A549 (cell line): ENCODE measurements around the gene CLMN. TPM values are rescaled to one million over a fixed set of nuclear protein-coding genes. Genes with fewer than 3 reads are reported as not detected.

Source experiments
- ATAC-seq, 2 experiments: fragments of 200-7000 bp in 1 of 2; fragments of >200 bp in 1 of 2; cut with Nextera tagmentation in 1 of 2; cut with Tn5 transposase in 1 of 2; 3 replicates each; pipeline versions ENCODE4 v1.8.0 to v1.9.1; 2018 to 2020; ENCODE audit warnings: mild to moderate bottlenecking in 1 of 2, moderate library complexity in 1 of 2
- CTCF ChIA-PET: fragments of 300-600 bp; sonication (Branson Sonifier 250); formaldehyde crosslinking; extraction: SDS; loops from one replicate; lab custom pipeline; 2021; ENCODE audit warnings: antibody characterized with exemption, inconsistent platforms; lab: Yijun Ruan, JAX
- POLR2A ChIA-PET: fragments of 350-600 bp; formaldehyde crosslinking; extraction: SDS; loops from one replicate; lab custom pipeline; 2021; ENCODE audit warnings: antibody characterized with exemption, inconsistent platforms; lab: Yijun Ruan, JAX
- DNase-seq, 2 experiments: peaks; one replicate each; pipeline versions ENCODE4 v3.0.0 to v3.0.0-alpha.2; 2011 to 2016; ENCODE audit warnings: low read depth in 1 of 2, low spot score in 1 of 2
- FAIRE-seq: peaks from 2 replicates; lab custom pipeline; 2011; peaks lifted over from hg19 to GRCh38; lab: Jason Lieb, UNC
- H3K27ac ChIP-seq, 2 experiments: fragments of >200 bp; sonication (Bioruptor Twin); formaldehyde crosslinking; 3 replicates each; pipeline ENCODE4 v1.5.1; 2016 to 2017
- H3K4me1 ChIP-seq: fragments of >200 bp; sonication (Bioruptor Twin); formaldehyde crosslinking; 3 replicates; pipeline ENCODE4 v1.6.1; 2016
- H3K4me2 ChIP-seq: fragments of >200 bp; sonication (Bioruptor Twin); formaldehyde crosslinking; 3 replicates; pipeline ENCODE4 v1.6.1; 2016
- H3K4me3 ChIP-seq: fragments of >200 bp; sonication (Bioruptor Twin); formaldehyde crosslinking; 3 replicates; pipeline ENCODE4 v1.5.1; 2016
- H3K9me3 ChIP-seq: fragments of >200 bp; sonication (Bioruptor Twin); formaldehyde crosslinking; 3 replicates; pipeline ENCODE4 v1.6.1; 2016
- CBX2 ChIP-seq: fragments of 200-600 bp; sonication (generic); IDR thresholded peaks from 2 replicates; pipeline ENCODE4 v1.6.1; 2016; ENCODE audit warnings: low read depth, mild to moderate bottlenecking, borderline replicate concordance
- CEBPB ChIP-seq, 2 experiments: fragments of >200 bp in 1 of 2; sonication (Bioruptor Twin) in 1 of 2; formaldehyde crosslinking in 1 of 2; IDR thresholded peaks; 2 replicates each; pipeline ENCODE4 v1.6.1; 2012 to 2016
- CHD2 ChIP-seq: fragments of 150-350 bp; IDR thresholded peaks from 2 replicates; pipeline ENCODE4 v1.6.1; 2014; ENCODE audit warnings: low read length; ENCODE audit not compliant: partially characterized antibody
- EHF ChIP-seq: fragments of 250-450 bp; sonication (Bioruptor Pico); IDR thresholded peaks from 2 replicates; pipeline ENCODE4 v1.5.0; 2020; ENCODE audit warnings: mild to moderate bottlenecking
- ESRRA ChIP-seq: fragments of 150-350 bp; IDR thresholded peaks from 2 replicates; pipeline ENCODE4 v1.6.1; 2014; ENCODE audit warnings: mild to moderate bottlenecking, low read length, borderline replicate concordance
- FOSL2 ChIP-seq, 2 experiments: fragments of 450-650 bp in 1 of 2; fragments of >200 bp in 1 of 2; sonication (Bioruptor Twin) in 1 of 2; formaldehyde crosslinking; IDR thresholded peaks; 2 replicates each; pipeline versions ENCODE4 v1.5.0 to v1.6.1; 2016 to 2020; ENCODE audit warnings: mild to moderate bottlenecking in 1 of 2, moderate library complexity in 1 of 2
- FOXS1 ChIP-seq: fragments of 250-450 bp; sonication (Bioruptor Pico); IDR thresholded peaks from 2 replicates; pipeline ENCODE4 v1.5.0; 2020; ENCODE audit warnings: mild to moderate bottlenecking, moderate library complexity
- GATA3 ChIP-seq: IDR thresholded peaks from 2 replicates; pipeline ENCODE4 v1.6.1; 2012; ENCODE audit warnings: borderline replicate concordance
- HDAC2 ChIP-seq: fragments of 200-600 bp; sonication (generic); IDR thresholded peaks from 2 replicates; pipeline ENCODE4 v1.6.1; 2016
- HOXA7 ChIP-seq: fragments of 250-450 bp; sonication (Bioruptor Pico); IDR thresholded peaks from 2 replicates; pipeline ENCODE4 v1.5.0; 2020; ENCODE audit warnings: mild to moderate bottlenecking, moderate library complexity
- MAZ ChIP-seq: fragments of 150-350 bp; IDR thresholded peaks from 2 replicates; pipeline ENCODE4 v1.6.1; 2014; ENCODE audit warnings: antibody characterized with exemption, low read depth, low read length, borderline replicate concordance
- RCOR1 ChIP-seq: fragments of 150-350 bp; IDR thresholded peaks from 2 replicates; pipeline ENCODE4 v1.6.1; 2014; ENCODE audit warnings: antibody characterized with exemption, low read length, low read depth
- RFX5 ChIP-seq: fragments of 450-650 bp; IDR thresholded peaks from 2 replicates; pipeline ENCODE4 v1.7.1; 2014; ENCODE audit warnings: antibody characterized with exemption, mild to moderate bottlenecking, moderate library complexity
- RNF2 ChIP-seq: fragments of 200-600 bp; sonication (generic); IDR thresholded peaks from 2 replicates; pipeline ENCODE4 v1.6.1; 2016; ENCODE audit warnings: low read depth, mild to moderate bottlenecking, antibody characterized with exemption, moderate library complexity, borderline replicate concordance
- WGBS: methylation state at CpG from one replicate; pipeline ENCODE4 v1.1.6; 2017; ENCODE audit errors: missing lambda C conversion rate; 5-methylcytosine and 5-hydroxymethylcytosine counted together
- polyA plus RNA-seq, 4 experiments: library from polyadenylated mRNA; depleted of rRNA in 3 of 4; stranded (reverse); fragments of >200 nt; fragmentation: RNase III in 1 of 4; extraction: RNeasy Plus Mini Kit Qiagen cat#74134 plus additional on column Dnase treatment in 1 of 4; gene quantifications; 2 replicates in 3 of 4; 3 replicates in 1 of 4; pipeline ENCODE4 v1.2.3, GENCODE V29; 2011 to 2017
- TF ChIP-seq, protein P1 (sequence below): IDR thresholded peaks from 2 replicates; pipeline ENCODE4 v1.6.1; 2012; ENCODE audit warnings: low read depth, borderline replicate concordance
- TF ChIP-seq, protein P2 (sequence below): fragments of >200 bp; sonication (Bioruptor Twin); formaldehyde crosslinking; IDR thresholded peaks from 3 replicates; pipeline ENCODE4 v1.5.1; 2016
- TF ChIP-seq, protein P3 (sequence below): fragments of 250-450 bp; sonication (Bioruptor Pico); IDR thresholded peaks from 2 replicates; pipeline ENCODE4 v1.5.0; 2021; ENCODE audit warnings: mild to moderate bottlenecking, moderate library complexity, borderline replicate concordance
- TF ChIP-seq, protein P4 (sequence below): IDR thresholded peaks from 2 replicates; pipeline ENCODE4 v1.6.1; 2012

Gene CLMN
- polyA plus RNA-seq, 2 of the 4 experiments (the other 2 are of a cell fraction) = 2.9 to 10.6 TPM

DNA sequence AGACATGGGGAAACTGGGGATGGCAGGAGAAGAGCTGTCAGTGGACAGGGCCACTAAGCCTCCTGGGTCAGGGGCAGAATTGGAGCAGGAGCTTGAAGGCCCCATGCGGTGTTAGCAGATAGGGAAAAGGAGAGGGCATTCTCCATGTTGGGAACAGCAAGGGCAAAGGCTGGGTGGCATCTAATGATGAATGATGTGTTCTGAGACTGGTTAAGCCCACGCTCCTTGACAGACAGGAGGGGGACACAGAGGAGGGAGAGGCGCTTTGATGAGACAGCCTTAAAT, 63.0 kb downstream of the CLMN start:
- Histone ChIP-seq H3K4me2 (no peak overlapping the region), H3K4me3 (no peak overlapping the region), H3K4me1 (peaks cover 24% of the 10 kb centered on the region), H3K9me3 (no peaks in the 10 kb centered on the region), H3K27ac (peak overlapping the region in 1 of 2 experiments; percentile 65; a peak in 3 of 6 replicates)
- DNase-seq (no peak), ATAC-seq (no peak), FAIRE-seq (no peak)
- POLR2A ChIA-PET = no interaction called here
- TF ChIP-seq, protein P1, sequence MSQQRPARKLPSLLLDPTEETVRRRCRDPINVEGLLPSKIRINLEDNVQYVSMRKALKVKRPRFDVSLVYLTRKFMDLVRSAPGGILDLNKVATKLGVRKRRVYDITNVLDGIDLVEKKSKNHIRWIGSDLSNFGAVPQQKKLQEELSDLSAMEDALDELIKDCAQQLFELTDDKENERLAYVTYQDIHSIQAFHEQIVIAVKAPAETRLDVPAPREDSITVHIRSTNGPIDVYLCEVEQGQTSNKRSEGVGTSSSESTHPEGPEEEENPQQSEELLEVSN = no peak
- TF ChIP-seq RCOR1 (no peak), FOSL2 (IDR thresholded peaks at IDR 0.05) (no peak), FOSL2 (CRISPR knock-in tag; IDR thresholded peaks at IDR 0.05) (no peak), ESRRA (no peak), RNF2 (no peak), HOXA7 (CRISPR knock-in tag) (no peak), MAZ (no peak), HDAC2 (no peak), GATA3 (no peak), CBX2 (no peak)
- CTCF ChIA-PET = no interaction called here
- 94% methylated on average over 3 of the region's 3 CpGs for WGBS

DNA sequence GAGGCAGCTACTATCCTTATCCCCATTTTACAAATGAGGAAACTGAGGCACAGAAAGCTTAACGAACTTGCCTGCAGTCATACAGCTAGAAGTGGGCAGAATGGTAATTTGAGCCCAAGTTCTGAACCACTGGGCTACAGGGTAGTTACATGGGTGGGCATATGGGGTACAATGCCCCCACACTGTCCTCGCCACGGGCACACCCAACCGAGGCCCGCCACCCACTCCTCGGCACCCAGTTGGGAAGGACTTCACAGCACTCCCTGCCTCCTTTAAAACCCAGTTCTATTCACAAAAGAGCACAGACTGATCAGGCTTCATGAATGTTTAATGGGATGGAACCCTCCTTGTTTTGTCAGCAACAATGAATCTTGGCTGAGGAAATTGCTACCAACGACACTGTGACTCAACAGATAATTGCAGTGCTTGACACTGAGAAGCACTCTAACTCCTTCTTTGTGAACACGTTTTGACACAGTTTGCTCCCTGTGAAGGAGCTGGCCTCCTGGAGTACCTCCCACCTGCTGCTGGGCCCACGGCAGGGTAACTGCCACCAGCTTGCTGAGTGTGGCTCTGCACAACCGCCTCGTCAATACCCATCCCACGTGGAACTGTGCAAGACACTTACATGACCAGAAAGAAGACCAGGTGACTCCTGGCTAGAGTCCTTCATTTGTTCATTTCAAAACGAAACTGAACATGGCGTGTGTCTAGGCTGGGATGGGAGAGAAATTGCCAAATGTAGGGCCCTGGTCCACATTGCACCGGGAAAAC, 63.5 kb downstream of the CLMN start:
- WGBS = 78% methylated on average over 15 of the region's 15 CpGs
- H3K27ac ChIP-seq = peak overlapping the region; percentile 36 to 65; a peak in 4 of 6 replicates
- peak overlapping the region; percentile 72 for H3K4me2 ChIP-seq
- TF ChIP-seq, protein P2, sequence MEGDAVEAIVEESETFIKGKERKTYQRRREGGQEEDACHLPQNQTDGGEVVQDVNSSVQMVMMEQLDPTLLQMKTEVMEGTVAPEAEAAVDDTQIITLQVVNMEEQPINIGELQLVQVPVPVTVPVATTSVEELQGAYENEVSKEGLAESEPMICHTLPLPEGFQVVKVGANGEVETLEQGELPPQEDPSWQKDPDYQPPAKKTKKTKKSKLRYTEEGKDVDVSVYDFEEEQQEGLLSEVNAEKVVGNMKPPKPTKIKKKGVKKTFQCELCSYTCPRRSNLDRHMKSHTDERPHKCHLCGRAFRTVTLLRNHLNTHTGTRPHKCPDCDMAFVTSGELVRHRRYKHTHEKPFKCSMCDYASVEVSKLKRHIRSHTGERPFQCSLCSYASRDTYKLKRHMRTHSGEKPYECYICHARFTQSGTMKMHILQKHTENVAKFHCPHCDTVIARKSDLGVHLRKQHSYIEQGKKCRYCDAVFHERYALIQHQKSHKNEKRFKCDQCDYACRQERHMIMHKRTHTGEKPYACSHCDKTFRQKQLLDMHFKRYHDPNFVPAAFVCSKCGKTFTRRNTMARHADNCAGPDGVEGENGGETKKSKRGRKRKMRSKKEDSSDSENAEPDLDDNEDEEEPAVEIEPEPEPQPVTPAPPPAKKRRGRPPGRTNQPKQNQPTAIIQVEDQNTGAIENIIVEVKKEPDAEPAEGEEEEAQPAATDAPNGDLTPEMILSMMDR = no peak
- no peak for TF ChIP-seq CHD2
- TF ChIP-seq, protein P3, sequence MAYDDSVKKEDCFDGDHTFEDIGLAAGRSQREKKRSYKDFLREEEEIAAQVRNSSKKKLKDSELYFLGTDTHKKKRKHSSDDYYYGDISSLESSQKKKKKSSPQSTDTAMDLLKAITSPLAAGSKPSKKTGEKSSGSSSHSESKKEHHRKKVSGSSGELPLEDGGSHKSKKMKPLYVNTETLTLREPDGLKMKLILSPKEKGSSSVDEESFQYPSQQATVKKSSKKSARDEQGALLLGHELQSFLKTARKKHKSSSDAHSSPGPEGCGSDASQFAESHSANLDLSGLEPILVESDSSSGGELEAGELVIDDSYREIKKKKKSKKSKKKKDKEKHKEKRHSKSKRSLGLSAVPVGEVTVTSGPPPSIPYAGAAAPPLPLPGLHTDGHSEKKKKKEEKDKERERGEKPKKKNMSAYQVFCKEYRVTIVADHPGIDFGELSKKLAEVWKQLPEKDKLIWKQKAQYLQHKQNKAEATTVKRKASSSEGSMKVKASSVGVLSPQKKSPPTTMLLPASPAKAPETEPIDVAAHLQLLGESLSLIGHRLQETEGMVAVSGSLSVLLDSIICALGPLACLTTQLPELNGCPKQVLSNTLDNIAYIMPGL (CRISPR knock-in tag) = no peak
- TF ChIP-seq, protein P4, sequence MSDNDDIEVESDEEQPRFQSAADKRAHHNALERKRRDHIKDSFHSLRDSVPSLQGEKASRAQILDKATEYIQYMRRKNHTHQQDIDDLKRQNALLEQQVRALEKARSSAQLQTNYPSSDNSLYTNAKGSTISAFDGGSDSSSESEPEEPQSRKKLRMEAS = 0 out of 2 replicates have a peak, but pooled peaks have one; percentile 10
- TF ChIP-seq, all 56 proteins: peak for 1
- ATAC-seq (no peak), DNase-seq (no peak), FAIRE-seq (no peak)
- CTCF ChIA-PET = no interaction called here
- no peaks in the 10 kb centered on the region for H3K9me3 ChIP-seq
- no peak overlapping the region for H3K4me3 ChIP-seq
- peaks cover 23% of the 10 kb centered on the region for H3K4me1 ChIP-seq
- POLR2A ChIA-PET = no interaction called here

DNA sequence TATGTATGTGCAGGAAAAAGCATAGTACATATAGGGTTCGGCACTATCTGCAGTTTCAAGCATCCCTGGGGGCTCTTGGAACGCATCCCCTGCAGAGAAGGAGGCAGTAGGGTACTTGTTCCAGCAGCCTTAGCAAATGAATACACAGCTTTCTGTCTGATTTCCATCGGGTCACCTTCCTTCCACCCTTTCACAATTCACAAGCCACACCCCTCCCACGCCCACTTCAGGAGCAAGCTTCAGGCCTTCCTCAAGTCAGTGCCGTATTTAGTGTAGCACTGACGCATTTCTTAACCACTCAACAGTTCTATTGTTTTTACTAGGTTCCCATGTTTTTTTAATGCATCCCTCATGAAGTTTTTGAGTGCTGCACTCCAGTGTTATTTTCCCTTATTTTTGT, 64.2 kb downstream of the CLMN start:
- peak; percentile 74 for FAIRE-seq
- CTCF ChIA-PET = no interaction called here
- POLR2A ChIA-PET = no interaction called here
- peak; percentile 81 to 83 for DNase-seq
- TF ChIP-seq CEBPB (IDR thresholded peaks at IDR 0.05) = peak in 1 of 2 experiments; percentile 45; a peak in 1 of 4 replicates
- TF ChIP-seq, protein P4 = 0 out of 2 replicates have a peak, but pooled peaks have one; percentile 10
- TF ChIP-seq FOXS1 (CRISPR knock-in tag) = no peak
- no peak for TF ChIP-seq HDAC2
- TF ChIP-seq RFX5 = no peak
- TF ChIP-seq EHF (CRISPR knock-in tag) = no peak
- TF ChIP-seq ESRRA = peak; percentile 60; the same call in 1 of the 2 replicates
- TF ChIP-seq, all 56 proteins: peak for 3
- 6% methylated on average over 6 of the region's 6 CpGs for WGBS
- ATAC-seq = peak; percentile 86 to 95
- no peaks in the 10 kb centered on the region for H3K9me3 ChIP-seq
- no peak overlapping the region for H3K4me3 ChIP-seq
- H3K4me2 ChIP-seq = peak overlapping the region; percentile 72
- H3K4me1 ChIP-seq = peaks cover 23% of the 10 kb centered on the region
- peak overlapping the region; percentile 41 to 63 for H3K27ac ChIP-seq
